GM11168 (cell line): ENCODE results near the gene LETM1.

Experiments used
- in situ Hi-C: fragments of 300-500 bp; cut with MboI; formaldehyde crosslinking; loops from one replicate; pipeline ENCODE4 v1.12.0; 2022; ENCODE audit warnings: low sequenced_read_pairs; ENCODE audit not compliant: unreplicated experiment

The LETM1 gene

DNA sequence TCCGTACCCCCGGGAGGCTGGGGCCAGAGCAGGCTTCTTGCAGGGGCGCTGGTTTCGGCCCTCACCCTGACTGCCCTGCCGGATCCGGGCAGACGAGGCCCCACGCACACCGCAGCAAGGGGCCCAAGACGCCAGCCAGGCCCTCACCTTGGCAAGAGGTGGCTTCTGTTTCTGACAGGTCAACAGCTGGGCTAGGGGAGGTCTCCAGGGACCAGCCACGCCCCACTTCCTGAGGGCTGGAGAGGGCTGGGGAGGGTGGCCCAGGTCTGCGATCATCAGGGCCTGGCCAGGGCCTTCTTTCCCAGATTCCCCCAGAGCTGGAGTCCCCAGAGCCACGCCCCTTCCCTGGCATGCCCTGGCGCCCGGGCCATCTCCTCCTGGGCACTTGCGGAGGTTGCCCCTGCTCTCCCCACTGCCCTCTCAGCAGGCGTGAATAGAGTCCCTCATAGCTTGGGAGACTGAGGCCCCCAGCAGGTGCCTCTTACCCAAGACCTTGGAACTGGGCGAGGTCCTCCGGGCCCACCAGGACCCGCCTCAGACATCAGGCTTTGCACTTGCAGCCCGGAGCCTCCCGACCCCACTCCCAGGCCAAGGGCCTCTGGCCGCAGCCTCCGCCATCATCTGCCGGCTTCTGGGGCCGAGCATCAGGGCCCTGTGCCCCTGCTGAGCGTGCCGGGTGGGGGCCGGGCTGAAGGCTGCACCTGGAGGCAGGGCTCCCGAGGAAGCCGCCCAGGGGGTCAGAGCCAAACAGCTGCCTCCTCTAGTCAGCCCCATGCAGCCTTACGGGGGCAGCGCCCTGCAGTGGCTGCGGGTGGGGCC, 69.2 kb downstream of the LETM1 start:
- in situ Hi-C loops = no loop called here

DNA sequence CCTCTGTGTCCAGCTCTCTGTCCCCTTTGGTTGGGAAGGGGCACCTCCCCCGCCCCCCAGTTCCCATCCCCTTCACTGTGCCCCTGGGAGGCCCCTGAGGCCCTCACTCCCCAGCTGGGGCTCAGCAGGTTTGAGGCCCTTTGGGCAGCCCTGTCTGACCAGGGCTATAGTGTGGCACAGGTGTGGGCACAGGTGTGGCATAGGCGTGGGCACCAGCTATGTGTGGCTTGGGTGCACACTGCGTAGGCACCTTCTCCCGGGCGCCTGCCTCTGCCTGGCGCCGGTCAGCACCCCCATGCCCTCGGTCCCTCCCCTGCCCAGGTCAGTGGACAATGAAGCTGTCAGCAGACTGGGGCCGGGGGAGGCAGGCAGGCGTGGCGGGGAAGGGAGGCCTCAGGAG, 70.4 kb downstream of the LETM1 start:
- in situ Hi-C loops = no loop called here

DNA sequence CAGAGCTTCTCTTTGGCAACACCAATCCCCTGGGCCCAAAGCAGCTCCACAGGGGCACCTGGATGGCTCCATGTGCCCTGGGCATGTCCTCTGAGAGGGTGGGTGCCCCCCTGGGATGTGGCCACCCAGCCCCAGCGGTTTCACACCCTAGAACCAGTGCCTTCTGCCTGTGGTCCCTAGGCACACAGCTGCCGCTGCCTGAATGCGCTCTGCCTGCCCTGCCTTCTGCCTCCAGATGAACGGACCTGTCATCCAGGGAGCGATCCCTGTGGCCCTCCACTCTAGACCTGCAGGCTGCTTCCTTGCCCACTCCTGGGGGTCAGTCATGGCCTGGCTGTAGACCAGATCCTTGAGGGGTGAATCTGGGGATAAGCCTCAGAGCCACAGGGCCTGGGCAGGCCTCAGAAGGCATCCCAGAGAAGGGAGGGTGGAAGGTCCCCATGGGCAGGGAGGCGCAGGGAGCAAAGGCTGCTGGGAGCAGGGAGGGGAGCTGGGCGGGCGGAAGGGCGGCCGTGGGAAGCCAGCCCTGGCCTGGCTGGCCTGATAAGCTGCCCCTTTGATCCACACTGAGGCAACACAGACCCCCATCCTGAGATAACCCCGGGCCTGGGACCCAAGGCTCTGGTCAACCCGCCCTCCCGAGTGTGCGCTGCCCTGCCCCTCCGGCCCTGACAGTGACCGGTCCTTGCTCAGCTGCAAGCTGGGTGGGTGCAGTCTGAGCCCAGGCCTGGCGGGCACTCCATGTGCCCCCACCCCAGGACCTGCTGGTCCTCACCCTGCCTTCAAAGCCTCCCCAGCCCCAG, 71.0 kb downstream of the LETM1 start:
- in situ Hi-C loops = no loop called here

- in situ Hi-C loops = no loop called here
These were observed 71.6 kb downstream of the LETM1 start for GRCh38 chr4:1784395-1784788.

GRCh38 chr4:1783970-1784369, 72.0 kb downstream of the LETM1 start:
- in situ Hi-C loops = no loop called here

- in situ Hi-C loops = no loop called here
These were observed 72.9 kb downstream of the LETM1 start for GRCh38 chr4:1783015-1783414.

DNA sequence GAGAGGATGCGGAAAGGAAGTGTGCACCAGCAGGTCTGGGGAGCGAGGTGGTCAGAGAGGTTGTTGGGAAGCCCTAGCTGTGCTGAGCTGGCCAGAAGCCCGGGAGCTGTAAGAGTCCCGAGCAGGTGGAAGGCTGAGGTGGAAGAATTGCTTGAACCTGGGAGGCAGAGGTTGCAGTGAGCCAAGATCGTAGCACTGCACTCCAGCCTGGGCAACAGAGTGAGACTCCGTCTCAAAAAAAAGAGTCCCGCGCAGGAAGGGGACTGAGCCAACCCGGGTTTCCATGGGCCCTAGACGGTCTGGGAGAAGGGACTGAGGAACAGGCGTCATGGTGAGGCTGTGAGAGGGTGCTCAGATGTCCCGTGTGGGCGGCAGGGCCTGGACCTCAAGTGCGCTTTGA, 75.5 kb downstream of the LETM1 start:
- in situ Hi-C loops = no loop called here

GRCh38 chr4:1779588-1780382, 76.2 kb downstream of the LETM1 start:
- in situ Hi-C loops = no loop called here

DNA sequence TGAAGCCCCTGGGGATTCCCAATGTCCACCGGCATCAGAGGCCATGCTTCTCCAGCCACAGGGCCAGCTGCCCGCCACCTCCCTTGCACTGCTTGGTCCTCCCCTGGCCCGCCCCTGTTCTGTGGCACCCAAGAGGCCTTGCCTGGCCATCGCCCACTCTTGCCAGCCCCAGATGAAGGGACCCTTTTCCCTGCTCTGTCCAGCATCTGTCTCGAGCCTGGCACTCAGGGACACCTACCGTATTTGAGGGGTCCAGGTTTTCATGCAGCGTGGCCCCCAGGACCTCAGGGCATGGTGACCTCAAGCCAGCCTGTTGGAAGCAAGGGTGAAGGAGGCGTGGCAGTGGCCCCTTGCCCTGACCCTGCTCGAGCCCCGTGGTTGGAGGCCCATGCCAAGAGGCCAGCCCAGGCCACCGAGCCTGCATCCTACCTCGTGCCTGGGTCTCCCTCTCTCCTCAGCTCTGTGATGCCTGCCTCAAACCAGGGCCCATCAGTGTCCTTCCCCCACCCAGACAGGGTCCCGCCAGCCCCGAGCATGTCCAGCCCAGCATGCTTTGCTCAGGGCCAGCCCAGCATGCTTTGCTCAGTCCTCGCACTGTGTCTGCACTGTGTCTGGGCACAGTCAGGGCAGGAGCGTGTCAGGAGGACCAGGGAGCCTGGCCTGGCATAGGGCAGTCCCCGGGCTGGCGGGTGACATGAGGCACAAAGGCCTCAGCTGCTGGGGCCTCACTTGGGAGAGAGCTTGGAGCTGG, 77.1 kb downstream of the LETM1 start:
- in situ Hi-C loops = no loop called here

GRCh38 chr4:1777822-1778641, 77.9 kb downstream of the LETM1 start:
- in situ Hi-C loops = no loop called here

DNA sequence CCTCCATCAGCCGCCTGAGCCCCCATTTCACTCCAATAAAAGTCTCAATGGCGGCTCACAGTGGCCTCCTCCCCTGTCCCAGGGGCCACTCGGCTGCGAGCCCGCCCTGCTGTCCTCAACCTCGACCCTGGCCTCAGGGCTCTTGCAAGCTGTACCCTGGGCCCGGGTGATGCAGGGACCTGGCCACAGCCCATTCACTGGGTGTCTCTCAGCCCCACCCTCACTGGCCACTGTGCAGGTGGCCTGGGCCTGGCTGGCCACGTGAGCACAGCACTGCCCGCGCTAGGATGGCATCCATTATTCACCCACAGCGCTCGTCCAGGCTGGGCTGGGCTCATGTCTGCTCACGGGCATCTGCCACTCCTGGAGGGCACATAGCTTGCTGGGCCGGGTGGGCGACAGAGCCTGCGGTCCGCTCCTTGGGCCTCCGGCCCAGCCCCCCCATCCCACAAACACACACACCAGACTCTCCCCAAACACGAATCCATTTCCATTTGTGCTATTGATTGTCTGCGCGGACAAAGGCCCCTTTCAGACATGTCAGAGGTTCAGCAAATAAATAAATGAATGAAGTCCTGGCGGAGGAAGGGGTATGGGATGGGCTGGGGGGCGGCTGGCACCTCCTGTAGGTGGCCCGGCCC, 79.3 kb downstream of the LETM1 start:
- in situ Hi-C loops = no loop called here

- in situ Hi-C loops = no loop called here
These were observed 80.0 kb downstream of the LETM1 start for GRCh38 chr4:1775731-1776500.

GRCh38 chr4:1773754-1774153, 82.2 kb downstream of the LETM1 start:
- in situ Hi-C loops = no loop called here

- in situ Hi-C loops = no loop called here
These were observed 83.0 kb downstream of the LETM1 start for GRCh38 chr4:1772853-1773538.

DNA sequence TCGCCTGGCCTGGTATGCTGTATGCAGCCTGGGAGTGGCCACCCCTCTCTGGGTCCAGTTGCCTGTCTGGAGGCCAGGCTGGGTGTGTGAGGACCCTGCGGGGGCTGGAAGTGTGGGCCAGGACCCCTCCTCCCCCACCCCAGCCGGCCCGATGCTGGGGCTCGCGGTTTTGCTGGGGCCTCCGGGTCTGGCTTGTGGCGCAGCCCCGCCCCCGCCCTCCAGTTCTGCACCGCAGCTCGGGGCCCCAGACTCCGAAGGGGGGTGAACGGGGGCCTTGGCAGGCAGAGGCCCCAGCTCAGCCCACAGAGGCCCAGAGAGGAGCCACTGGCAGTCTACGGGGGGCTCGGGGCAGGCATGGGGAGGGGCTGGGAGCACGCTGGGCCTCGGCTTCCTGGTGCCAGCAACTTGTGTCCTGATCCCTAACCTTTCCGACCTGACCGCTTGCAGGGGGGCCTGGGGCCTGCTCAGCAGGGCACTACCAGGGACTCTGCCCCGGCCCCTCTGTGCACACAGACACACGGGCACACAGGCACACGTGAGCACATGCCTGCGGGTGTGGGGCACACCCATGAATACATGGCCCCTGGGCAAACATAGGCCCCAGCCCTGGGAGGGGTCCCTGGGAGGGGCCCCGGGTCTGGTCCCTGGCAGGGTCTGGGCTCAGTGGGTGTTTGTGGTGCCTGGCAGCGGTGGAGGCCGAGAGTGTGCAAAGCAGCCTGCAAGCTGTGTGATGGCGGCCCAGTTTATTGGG, 84.2 kb downstream of the LETM1 start:
- in situ Hi-C loops = no loop called here

GRCh38 chr4:1770791-1771231, 85.1 kb downstream of the LETM1 start:
- in situ Hi-C loops = no loop called here

GRCh38 chr4:1770245-1770644, 85.7 kb downstream of the LETM1 start:
- in situ Hi-C loops = no loop called here
